HG03064 (cell line): ENCODE data around the gene TFF3.
"Not testable (repeated sequence)": the region's sequence is repeated elsewhere in the genome, so short reads cannot be mapped to it uniquely, and the experiment has no call there.

Experiments used
- ATAC-seq: cut with Tn5 transposase; IDR thresholded peaks from one replicate; pipeline ENCODE4 v1.9.1; 2021; ENCODE audit warnings: low read depth; ENCODE audit not compliant: unreplicated experiment

The TFF3 gene

DNA sequence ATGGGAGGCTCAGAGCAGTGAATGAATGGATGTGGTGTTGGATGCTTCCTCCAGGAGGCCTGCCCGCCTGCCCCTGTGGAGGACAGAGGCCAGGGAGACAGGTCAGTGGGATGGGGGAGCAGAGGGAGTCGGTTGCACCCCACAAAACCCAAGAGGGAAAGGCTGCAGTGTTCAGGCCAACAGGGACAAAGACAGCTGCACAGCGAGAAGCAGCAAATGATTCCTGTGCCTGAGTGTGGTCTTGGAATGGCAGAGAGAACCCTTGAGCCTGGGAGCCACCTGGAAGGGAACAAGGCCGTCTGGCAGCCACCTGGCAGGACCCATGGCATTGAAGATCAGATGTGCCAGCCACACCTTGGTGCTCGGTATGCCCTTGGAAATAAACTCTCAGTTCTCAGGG lies 8.1 kb downstream of the TFF3 start:
- ATAC-seq = no peak

DNA sequence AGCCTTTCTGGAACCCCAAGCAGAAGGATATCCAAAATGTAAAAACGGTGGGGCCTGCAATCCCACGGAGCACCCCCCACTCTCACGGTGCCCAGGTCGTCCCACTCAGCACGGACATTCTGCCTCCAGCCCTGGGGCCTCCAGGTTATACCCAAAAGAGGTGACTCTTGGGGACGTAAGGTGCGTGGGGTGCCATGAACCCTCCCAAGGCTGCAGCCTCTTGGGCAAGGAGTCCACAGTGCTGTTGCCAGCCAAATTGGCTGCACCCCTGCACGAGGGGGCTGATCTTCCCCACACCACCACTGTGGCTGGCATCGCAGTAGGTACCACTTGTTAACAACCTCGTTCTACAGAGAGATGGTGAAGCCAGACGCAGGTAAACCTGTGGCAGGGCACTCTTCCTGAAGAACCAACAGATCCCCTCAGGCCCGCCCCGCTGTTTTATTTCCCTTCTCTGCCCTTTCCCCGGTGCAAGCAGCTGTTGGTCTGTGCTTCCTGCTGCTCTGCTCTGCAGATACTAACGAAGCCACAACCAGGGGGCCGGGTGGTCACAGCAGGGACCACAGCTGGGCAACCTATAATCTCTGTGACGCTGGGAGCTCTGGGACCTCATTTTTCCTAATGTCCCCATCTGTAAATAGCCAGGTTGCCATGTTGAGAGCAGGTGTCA lies 8.7 kb downstream of the TFF3 start:
- ATAC-seq = no peak

DNA sequence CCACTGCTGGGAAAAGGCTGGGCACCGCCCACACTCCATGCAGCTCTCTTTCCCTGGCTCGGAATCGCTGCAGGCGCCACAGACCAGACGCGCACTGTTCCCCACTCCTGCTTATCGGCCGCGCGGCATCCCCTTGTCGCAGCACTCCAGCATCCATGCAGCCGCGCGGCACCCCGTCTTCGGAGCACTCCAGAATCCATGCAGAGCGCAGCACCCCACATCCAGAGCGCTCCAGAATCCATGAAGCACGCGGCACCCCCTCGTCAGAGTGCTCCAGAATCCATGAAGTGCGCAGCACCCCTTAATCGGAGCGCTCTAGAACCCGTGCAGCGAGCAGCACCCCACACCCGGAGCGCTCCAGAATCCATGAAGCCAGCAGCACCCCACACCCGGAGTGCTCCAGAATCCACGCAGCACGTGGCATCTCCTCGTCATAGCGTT lies 9.5 kb downstream of the TFF3 start:
- no peak for ATAC-seq

DNA sequence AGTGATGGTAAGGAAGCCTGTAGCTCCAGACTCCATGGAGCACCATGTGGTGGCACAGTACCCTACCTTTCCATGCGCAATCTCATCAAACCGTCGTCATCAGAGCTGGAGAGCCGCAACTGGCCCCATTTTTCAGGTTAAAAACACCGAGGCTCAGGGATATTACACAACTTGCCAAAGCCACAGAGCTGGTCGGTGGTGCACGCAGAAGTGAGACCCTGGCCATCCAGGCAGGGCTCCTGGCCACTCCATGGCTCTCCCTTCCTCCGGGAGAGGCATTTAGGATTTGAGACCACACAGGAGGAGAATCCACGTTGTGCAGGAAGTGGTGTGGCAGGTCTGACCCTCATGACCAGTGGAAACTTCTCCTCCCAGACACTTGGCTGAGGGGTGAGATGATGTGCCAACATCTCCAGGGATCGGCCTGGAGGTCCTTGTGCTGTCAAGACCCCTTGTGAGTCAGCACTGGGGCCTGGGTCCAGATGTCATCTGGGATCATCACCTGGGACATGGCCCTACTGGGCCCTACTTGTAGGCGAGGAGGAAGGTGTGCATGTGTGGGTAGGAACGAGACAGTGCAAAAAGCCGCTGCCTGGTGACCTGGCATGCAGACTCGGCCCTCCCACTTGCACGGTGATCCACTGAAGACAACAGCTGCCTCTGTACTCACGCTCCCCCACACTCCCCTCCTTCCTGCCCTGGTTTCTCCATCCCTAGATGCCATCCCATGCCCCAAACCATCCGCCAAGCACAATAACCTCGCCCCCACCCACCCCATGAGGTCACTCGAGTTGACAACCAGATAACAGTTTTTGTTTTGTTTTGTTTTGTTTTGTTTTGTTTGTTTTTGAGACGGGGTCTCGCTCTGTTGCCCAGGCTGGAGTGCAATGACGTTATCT lies 10.4 kb downstream of the TFF3 start:
- ATAC-seq = no peak

DNA sequence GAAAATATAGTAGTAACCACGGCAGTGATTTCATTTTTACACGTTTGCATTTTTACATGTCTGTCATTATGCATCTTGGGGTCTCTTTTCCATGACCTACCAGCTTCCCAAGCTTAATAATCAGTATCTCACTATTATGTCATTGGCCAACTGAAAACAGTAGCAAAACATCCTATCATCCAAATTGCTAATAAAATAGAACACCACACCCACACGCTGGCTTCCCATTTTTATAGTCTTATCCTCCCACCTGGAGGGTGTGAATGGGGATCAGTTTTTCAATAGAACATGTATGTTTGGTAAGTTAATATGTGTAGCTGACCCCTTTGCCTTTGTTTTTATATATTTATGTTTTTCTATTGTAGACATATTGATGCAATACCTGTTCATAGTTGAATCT lies 11.8 kb downstream of the TFF3 start:
- no peak for ATAC-seq

DNA sequence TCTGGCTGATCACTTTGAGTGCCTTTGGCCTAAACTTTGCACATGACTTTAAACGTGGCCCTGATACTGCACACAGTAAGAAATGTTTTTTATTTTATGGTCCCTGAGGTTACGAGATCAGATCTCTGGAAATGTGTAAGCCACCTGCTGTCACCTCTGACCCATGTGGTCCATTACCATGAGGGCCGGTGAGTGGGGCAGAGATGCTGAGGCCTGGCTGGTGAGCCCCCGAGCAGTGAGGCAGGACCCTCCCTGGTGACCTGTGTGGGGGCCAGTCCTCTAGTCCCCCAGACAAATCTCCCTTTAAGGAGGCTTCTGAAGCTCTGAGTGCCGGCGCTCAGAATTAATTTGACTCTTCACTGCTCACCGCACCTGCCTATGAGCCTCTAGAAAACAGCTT lies 12.4 kb downstream of the TFF3 start:
- ATAC-seq = no peak

DNA sequence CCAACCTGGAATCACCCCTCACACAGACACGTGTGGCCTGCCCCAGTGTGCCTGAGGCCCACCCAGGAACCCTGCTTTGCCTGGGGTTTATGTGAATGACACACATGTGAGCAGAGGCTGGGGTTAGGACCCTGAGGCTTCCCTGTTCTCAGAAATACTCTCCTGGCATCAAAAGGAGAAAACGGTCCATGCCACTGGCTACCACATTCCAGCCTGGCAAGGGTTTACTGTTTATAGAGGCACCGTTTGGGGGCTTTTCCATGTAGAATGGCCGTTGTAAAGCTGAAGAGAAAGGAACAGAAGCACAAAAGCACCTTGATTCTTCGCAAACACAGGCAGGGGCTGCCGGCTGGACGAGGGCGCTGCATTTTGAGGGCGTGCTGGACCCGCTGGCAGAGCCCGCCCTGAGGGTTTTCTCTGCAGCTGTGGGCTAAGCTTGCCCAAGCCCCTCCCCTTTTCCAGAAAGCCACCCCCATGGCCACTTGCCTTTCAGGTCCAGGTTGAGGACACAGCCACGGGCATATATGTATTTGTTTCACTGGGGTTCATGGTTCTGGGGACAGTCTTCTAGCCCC lies 13.0 kb downstream of the TFF3 start:
- no peak for ATAC-seq

DNA sequence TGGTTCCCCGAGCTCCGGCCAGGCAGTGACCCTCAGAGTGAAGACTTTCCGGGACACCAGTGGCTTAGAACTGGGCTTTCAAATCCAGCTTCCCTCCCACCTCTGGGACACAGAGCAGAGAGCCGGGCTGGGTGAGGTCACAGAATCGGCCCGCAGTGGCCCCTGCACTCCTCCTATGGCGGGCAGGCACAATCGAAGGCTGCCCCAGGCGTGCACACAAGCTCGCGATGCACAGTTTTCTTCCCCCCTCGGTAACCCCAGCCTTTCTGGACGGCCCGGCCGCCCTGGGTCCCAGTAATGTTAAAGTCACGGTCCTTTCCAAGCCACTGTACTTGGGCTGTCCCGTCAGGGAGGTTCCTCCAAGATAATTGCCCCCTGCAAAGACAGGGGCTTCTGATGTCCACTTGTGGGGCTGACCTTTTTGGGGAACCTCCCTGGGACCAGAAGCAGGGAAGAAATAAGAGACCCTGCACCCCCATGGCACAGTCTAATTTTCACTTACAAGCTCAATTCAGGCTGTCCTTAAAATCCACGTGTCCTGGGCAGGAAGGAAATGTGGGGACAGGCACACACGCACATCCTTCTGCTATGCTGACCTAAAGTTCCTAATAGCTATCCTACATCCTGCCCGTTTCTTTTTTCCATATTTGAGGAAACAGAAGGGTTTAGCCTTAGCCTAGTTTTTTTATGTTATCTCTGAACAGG lies 13.7 kb downstream of the TFF3 start:
- ATAC-seq = no peak

DNA sequence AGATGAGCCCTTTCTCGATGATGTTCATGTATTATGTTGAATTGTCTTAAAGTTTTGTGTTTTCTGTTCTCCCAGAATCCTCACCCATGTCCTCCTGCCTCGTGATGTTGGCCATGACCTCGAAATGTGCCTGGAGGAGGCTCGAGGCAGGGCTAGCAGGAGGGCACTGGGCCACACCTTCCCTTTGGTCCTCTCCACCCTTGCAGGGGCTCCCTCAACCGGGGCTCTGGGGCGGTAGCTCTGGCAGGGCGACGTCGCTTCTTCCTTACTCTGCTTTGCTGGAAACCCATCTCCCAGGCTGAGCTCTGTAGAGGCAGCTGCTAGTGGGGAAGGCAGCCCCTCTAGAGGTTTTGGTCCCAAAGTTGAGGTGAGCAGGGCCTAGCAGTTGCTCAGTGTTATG lies 14.3 kb downstream of the TFF3 start:
- no peak for ATAC-seq

DNA sequence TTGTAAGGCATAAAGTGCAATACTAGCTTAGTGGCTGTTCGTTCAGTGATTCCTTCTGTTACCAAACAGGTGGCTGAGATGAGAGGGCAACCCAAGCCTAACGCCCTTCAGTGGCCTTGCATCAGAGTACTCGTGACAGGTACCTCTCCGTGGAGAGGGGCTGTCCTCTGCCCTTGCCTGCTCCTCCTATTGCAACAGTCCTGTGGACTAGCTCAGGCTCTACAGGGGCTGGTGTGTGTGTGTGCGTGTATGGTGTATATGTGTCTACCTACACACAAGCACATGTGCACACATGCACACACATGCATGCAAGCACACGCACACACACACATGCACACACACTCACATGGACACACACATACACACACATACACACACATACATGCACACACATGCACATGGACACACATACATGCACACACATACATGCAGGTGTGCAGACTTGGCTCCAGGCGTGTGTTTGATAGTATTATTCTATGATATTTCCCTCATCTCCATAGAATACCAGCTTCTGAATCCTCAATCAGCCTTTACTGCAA lies 15.1 kb downstream of the TFF3 start:
- ATAC-seq = no peak

DNA sequence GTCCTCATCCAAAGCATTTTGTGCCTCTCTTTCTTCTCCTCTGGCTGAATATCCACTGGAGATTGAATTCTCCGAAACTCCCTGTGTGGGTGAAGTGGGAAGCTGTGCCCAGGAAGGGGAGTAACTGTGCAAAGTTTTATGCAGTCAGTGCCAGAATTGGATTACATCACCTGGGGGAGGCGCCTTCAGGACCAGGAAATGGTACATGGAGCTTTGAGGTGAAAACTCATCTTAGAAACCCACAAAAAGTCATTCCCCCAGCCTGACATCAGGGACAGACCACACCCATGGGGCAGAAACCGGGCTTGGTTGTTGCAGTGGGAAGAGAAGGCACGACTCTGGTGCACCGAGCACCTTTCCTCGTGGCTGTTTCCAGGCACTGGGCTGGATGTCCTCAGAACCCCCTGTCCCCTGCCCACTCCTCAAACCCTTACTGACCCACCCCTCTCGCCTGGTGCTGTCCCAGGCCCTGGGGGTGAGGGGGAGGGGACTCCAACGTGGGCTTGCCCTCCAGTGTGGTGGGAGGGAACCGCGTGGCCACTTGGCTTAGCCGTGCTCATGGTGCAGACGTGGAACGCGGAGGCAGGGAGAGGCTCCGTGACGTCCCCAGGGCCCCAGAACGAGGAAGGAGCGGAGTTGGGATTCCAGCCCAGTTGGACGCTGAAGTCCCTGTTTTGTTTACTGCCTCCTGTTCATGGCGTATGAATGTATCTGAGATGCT lies 15.7 kb downstream of the TFF3 start:
- ATAC-seq = no peak

DNA sequence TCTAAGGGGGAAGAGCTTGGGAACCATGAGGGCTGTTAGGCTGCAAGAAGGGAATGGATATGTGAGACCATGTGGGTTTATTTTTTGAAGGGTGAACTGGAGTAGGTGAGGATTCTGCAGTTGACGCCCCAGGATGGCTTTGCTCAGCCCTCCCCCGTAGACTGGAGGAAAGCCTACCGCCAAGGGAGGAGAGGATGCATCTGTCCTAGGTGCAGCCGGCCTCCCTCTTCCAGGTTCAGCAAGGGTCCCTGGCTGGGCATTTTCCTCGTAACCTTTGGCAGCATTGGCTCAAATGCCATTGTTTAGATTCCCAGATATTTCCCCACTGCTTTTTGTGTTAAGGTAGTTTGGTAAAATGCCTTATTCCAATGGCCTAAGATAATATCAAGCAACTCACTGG lies 16.6 kb downstream of the TFF3 start:
- ATAC-seq = no peak

DNA sequence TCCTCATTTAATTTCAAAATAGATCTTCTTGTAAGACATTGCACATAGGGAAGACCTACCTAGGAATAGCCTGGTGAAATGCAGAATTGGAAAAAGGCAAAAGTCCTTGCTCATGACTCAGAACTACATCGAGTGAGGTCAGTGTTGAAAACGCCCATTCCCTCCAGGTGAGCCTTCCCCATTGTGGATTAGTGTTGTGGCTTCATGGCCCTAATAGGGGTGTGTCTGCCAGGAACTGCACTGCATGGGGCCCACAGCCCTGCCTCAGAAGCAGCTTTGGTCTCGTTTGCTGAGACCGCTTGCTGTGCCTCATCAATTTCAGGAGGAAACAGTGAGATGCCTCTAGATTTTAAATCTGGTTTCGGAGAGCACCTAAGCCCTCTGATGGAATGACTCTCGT lies 17.0 kb downstream of the TFF3 start:
- ATAC-seq = no peak

DNA sequence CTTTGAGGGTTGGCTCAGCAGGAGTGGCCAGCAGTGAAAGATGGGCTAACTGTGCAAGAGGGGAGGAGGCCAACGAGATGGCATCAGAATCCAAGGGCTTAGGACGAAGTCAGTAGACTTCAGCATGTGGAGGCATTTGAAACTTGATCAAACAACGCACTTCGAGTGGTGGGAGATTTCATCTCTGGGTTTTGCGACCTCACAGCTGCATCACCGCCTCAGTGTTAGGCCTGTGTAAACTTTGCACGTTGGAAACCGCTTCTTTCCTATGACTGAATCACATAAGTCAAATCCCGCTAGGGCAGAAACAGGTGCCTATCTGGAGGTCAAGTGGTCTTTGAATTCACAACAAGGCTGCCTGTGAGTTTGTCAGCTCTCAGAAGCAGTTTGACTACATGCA lies 17.8 kb downstream of the TFF3 start:
- no peak for ATAC-seq

DNA sequence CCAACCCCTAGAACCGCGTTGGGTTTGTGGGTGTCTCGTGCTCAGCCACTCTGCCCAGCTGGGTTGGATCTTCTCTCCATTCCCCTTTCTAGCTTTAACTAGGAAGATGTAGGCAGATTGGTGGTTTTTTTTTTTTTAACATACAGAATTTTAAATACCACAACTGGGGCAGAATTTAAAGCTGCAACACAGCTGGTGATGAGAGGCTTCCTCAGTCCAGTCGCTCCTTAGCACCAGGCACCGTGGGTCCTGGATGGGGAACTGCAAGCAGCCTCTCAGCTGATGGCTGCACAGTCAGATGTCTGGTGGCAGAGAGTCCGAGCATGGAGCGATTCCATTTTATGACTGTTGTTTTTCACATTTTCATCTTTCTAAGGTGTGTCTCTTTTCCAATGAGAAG lies 18.7 kb downstream of the TFF3 start:
- ATAC-seq = no peak

DNA sequence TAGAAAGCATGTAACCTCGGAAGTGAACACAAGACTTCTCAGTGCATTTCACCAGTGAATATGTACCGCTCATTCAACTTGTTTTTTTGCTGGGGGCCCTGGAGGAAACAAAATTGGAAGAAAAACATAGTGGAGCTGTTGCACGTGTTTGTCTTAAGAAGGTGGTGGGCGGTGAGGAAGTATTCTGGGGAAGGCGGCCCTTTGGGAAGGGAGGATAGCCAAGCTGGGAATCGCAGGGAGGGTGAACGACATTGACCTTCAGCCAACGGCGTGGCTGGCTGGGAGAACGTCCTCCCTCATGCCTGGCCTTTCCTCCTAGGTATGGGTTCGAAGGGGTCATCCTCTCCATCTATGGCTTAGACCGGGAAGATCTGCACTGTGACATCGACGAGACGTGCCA lies 19.4 kb downstream of the TFF3 start:
- ATAC-seq = no peak

DNA sequence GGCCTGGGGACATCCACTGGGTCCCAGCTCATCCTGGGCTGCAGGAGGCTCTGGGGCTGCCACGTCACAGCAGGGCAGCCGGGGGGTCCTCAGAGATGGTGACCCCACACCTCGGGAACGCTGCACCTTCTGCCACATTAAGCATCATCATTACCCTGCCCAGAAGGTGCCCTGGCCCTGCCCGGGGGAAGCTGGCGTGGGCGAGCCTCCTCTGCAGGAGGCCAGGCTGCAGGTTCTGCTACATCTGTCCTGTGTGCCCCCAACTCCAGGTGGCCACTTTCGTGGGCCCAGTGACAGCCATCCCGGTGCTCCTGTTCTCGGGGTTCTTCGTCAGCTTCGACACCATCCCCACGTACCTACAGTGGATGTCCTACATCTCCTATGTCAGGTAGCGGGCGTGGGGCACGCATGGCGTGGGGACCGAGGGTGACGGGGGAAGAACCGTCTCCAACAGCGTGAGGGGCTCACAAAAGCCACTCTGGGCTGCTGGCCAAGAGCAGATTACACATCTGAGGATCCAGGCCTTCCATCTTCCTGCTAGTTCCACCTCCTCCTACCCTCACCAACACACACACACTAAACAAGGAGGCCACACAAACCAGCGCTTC lies 20.8 kb downstream of the TFF3 start:
- no peak for ATAC-seq

DNA sequence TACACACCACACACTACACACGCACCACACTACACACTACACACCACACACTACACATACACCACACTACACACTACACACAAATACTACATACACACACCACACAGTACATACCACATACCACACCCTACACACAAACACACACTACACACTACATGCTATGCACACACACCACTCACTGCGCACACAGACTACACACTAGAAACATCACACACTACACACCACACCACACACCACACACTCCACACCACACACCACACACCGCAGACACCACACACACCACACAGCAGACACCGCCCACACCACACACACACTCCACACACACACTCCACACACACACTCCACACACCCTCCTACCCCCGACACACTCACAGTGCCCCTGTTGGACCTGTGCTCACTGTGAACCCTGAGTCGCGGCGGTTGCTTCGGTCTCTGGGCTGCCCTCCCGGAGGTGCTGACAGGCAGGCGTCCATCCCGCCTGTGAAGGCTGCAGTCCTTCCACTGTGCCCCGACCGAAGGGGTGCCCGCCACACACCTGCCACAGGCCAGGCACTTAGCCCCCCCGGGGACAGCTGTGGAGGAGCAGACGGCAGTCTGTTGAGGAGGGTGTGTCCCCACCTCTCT lies 21.4 kb downstream of the TFF3 start:
- ATAC-seq = no peak

DNA sequence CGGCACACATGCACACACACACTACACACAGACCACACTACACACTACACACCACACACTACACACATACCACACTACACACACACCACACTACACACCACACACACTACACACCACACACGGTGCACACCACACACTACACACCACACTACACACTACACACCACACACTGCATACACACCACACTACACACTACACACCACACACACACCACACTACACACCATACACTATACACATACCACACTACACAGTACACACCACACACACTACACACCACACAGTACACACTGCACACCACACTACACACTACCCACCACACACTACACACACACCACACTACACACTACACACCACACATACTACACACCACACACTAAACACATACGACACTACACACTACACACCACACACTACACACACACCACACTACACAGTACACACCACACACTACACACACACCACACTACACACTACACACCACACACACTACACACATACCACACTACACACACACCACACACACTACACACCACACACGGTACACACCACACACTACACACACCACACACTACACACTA lies 22.6 kb downstream of the TFF3 start:
- not testable (repeated sequence) for ATAC-seq
